Tibial nerve (tissue), 4 donors: ENCODE data around the gene PLAU. TPM values are rescaled to one million over a fixed set of nuclear protein-coding genes. Genes with fewer than 3 reads are reported as not detected.

Experiments
- DNase-seq, 2 donors: peaks; one replicate each; pipeline ENCODE4 v3.0.0-alpha.2; 2019; ENCODE audit warnings: low spot score in 2 of 2
- H3K27ac ChIP-seq, 4 donors: fragments of 200-600 bp; sonication (generic) in 3 of 4; one replicate each; pipeline ENCODE4 v1.5.1; 2017 to 2019; ENCODE audit warnings: mild to moderate bottlenecking in 1 of 4
- H3K27me3 ChIP-seq, 2 donors: fragments of 200-600 bp; sonication (generic) in 1 of 2; one replicate each; pipeline versions ENCODE4 v1.5.1 to v1.6.0; 2017 to 2019
- H3K36me3 ChIP-seq, 3 donors: fragments of 200-600 bp; sonication (generic); one replicate each; pipeline ENCODE4 v1.5.1; 2018 to 2019
- H3K4me1 ChIP-seq, 4 donors: fragments of 200-600 bp; sonication (generic) in 3 of 4; one replicate each; pipeline ENCODE4 v1.5.1; 2017 to 2019
- H3K4me3 ChIP-seq, 4 donors: fragments of 200-600 bp; sonication (generic) in 3 of 4; one replicate each; pipeline ENCODE4 v1.5.1; 2017 to 2019; ENCODE audit warnings: mild to moderate bottlenecking in 1 of 4, moderate library complexity in 1 of 4
- H3K9me3 ChIP-seq, 4 donors: fragments of 200-600 bp; sonication (generic) in 3 of 4; one replicate each; pipeline ENCODE4 v1.5.1; 2017 to 2019
- CTCF ChIP-seq, 5 experiments: fragments of 200-600 bp in 3 of 5; fragments of 450-650 bp in 2 of 5; sonication (generic) in 3 of 5; IDR thresholded peaks; one replicate each; pipeline ENCODE4 v1.5.1; 2016 to 2019; ENCODE audit warnings: antibody characterized with exemption in 5 of 5, mild to moderate bottlenecking in 3 of 5, moderate library complexity in 2 of 5
- EP300 ChIP-seq, 2 donors: sonication (generic); formaldehyde crosslinking; IDR thresholded peaks; one replicate each; pipeline ENCODE4 v1.6.1; 2017; ENCODE audit warnings: antibody characterized with exemption in 2 of 2, mild to moderate bottlenecking in 1 of 2
- POLR2A ChIP-seq, 2 donors: fragments of 450-650 bp; IDR thresholded peaks; one replicate each; pipeline ENCODE4 v1.6.1; 2017; ENCODE audit warnings: antibody characterized with exemption in 2 of 2, mild to moderate bottlenecking in 2 of 2, moderate library complexity in 2 of 2
- WGBS, 2 donors: methylation state at CpG; one replicate each; pipeline ENCODE4 v1.1.5; 2018; 5-methylcytosine and 5-hydroxymethylcytosine counted together
- total RNA-seq, 4 donors: library from RNA; depleted of rRNA; stranded (reverse); fragments of >200 nt; gene quantifications; one replicate each; pipeline ENCODE4 v1.1.0, GENCODE V29; 2016

Gene PLAU
- total RNA-seq = 1 to 10 TPM; 2.5 to 7.8 (median 3.5) TPM

DNA sequence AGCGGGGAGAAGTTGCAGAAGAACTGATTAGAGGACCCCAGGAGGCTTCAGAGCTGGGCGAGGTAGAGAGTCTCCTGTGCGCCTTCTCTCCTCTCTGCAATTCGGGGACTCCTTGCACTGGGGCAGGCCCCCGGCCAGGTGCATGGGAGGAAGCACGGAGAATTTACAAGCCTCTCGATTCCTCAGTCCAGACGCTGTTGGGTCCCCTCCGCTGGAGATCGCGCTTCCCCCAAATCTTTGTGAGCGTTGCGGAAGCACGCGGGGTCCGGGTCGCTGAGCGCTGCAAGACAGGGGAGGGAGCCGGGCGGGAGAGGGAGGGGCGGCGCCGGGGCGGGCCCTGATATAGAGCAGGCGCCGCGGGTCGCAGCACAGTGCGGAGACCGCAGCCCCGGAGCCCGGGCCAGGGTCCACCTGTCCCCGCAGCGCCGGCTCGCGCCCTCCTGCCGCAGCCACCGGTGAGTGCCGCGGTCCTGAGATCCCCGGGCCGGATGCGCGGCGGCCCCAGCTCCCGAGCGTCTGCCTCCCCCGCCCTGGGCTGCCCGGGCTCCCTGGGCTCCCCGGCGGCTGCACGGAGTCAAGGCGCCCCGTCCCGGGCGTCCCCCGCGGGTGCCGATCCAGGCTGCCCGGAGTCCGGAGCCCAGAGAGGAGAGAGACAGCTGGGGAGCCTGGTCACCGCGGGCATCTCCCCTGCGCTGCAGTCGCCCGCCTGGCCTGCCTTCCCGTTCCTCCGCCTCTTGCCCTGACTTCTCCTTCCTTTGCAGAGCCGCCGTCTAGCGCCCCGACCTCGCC lies at the start of gene PLAU:
PLAU (plus strand) TSS at position 369 of the 789 bp plus-strand sequence. CDS start 424 bp downstream, outside the sequence.
- peaks cover 0 to 68% (median 33%) of the 10 kb centered on the region in 4 donors for H3K4me1 ChIP-seq
- peak within 1 kb of the TSS in 3 of 4 donors; percentile 63 to 83 (median 79) for H3K27ac ChIP-seq
- H3K36me3 ChIP-seq = no peaks in the 10 kb centered on the region
- peak within 1 kb of the TSS; percentile 50 to 78 (median 60) for H3K4me3 ChIP-seq
- DNase-seq = peak in 1 of 2 donors; percentile 27
- TF ChIP-seq EP300 (IDR thresholded peaks at IDR 0.05) (no peak), CTCF (IDR thresholded peaks at IDR 0.05) (no peak), POLR2A (IDR thresholded peaks at IDR 0.05) (no peak)
- 2 to 3% methylated on average over 13 to 29 of the region's 74 CpGs for WGBS, 2 donors
- H3K9me3 ChIP-seq = no peaks in the 10 kb centered on the region
- H3K27me3 ChIP-seq = peaks cover 0 to 8% of the 10 kb centered on the region in 2 donors

DNA sequence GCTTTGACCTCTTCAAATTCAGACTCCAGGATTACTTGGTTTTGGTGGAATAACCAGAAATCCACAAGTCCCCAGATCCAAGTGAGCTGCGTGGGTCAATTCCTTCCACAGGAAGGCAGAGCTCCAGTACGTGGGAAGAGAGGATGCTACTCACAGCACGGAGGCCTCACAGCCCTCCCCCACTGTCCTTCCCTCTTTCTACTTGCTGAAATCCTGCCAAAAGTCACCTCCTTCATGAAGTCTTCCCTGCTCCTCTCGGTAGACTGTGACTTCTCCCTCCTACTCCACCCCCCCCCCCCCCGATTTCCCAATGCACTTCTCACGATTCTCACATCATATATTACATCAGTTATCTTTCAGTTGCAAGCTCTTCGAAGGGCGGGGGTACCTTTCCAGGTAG lies 48.9 kb upstream of the PLAU start:
- H3K9me3 ChIP-seq = no peaks in the 10 kb centered on the region
- H3K27me3 ChIP-seq = no peaks in the 10 kb centered on the region
- no peak overlapping the region for H3K27ac ChIP-seq
- no peak for TF ChIP-seq EP300 (IDR thresholded peaks at IDR 0.05)
- no peak for TF ChIP-seq CTCF (IDR thresholded peaks at IDR 0.05)
- no peak for TF ChIP-seq POLR2A (IDR thresholded peaks at IDR 0.05)
- H3K4me3 ChIP-seq = no peak overlapping the region
- peaks cover 0 to 41% (median 0%) of the 10 kb centered on the region in 3 donors for H3K36me3 ChIP-seq
- H3K4me1 ChIP-seq = peaks cover 0 to 93% (median 35%) of the 10 kb centered on the region in 4 donors
- no peak for DNase-seq
- WGBS, 2 donors = 66 to 68% methylated on average over 8 of the region's 8 CpGs

DNA sequence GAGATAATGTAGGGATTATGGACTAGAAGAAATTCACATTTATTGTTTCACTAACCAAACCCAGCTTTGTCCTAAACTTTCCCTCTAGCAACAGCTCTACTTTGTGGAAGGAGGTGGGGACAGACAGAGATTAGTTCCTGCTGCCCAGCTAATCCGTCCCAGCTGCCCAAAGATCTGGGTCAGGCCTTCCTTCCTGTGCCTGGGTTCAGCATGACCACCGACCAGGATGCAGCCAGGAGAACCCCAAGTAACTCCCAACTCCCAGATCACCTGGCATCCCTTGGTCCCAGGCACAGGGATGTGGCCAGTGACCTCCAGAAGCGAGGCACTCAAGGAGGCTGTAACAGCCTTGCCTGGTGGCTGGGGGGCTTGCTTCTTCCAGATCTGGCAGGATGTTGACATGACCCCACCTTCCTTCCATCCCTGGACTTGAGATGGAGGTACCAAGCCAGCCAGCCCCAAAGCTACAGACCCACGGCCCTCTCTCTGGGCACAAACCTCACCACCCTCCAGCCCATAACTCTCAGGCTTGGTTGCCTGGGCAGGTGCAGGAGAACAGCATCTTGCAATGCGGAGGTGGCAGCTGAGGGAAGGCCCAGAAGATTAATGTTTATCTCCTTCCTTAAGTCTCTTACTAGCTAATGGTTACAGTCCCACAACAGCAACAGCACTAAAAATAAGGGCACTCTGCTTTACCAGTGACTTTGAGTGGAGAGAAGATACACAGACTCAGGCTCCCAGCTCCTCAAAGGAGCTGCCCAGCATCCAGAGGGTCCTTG lies 47.7 kb upstream of the PLAU start:
- Histone ChIP-seq H3K27ac (peak overlapping the region in 2 of 4 donors; percentile 19 to 22), H3K4me1 (peaks cover 0 to 94% (median 42%) of the 10 kb centered on the region in 4 donors), H3K4me3 (no peak overlapping the region), H3K9me3 (no peaks in the 10 kb centered on the region), H3K27me3 (no peaks in the 10 kb centered on the region), H3K36me3 (peaks cover 0 to 44% (median 0%) of the 10 kb centered on the region in 3 donors)
- TF ChIP-seq EP300 (IDR thresholded peaks at IDR 0.05) (no peak), POLR2A (IDR thresholded peaks at IDR 0.05) (no peak), CTCF (IDR thresholded peaks at IDR 0.05) (no peak)
- 69 to 84% methylated on average over 4 to 5 of the region's 5 CpGs for WGBS, 2 donors
- DNase-seq = no peak

GRCh38 chr10:73864229-73864628 lies 46.7 kb upstream of the PLAU start:
- Histone ChIP-seq H3K27me3 (no peaks in the 10 kb centered on the region), H3K27ac (no peak overlapping the region), H3K4me3 (no peak overlapping the region), H3K36me3 (peaks cover 0 to 42% (median 0%) of the 10 kb centered on the region in 3 donors), H3K4me1 (peaks cover 0 to 88% (median 33%) of the 10 kb centered on the region in 4 donors), H3K9me3 (no peaks in the 10 kb centered on the region)
- 92 to 93% methylated on average over 4 of the region's 4 CpGs for WGBS, 2 donors
- DNase-seq = no peak
- TF ChIP-seq CTCF (IDR thresholded peaks at IDR 0.05) = no peak
- TF ChIP-seq POLR2A (IDR thresholded peaks at IDR 0.05) = no peak
- no peak for TF ChIP-seq EP300 (IDR thresholded peaks at IDR 0.05)
